GM12892 (cell line): ENCODE data around the gene DCP1B. TPM values are rescaled to one million over a fixed set of nuclear protein-coding genes. Genes with fewer than 3 reads are reported as not detected.

Experiments used
- DNase-seq: peaks from one replicate; pipeline ENCODE4 v3.0.0; 2011; ENCODE audit not compliant: insufficient read length
- FAIRE-seq: peaks from 2 replicates; lab custom pipeline; 2011; peaks lifted over from hg19 to GRCh38; lab: Jason Lieb, UNC
- POLR2A ChIP-seq: IDR thresholded peaks from 2 replicates; pipeline ENCODE4 v1.6.1; 2011; ENCODE audit warnings: low read depth, low read length, control low read depth
- POLR2AphosphoS5 ChIP-seq: IDR thresholded peaks from 2 replicates; pipeline ENCODE4 v1.6.1; 2011; ENCODE audit warnings: low read depth, low read length, control low read depth
- TAF1 ChIP-seq: IDR thresholded peaks from 2 replicates; pipeline ENCODE4 v1.6.1; 2011; ENCODE audit warnings: low read depth, mild to moderate bottlenecking, control low read depth, low read length, borderline replicate concordance
- polyA plus RNA-seq: library from polyadenylated mRNA; unstranded; fragments of >200 nt; gene quantifications from one replicate; pipeline ENCODE4 v1.2.1, GENCODE V29; 2012; ENCODE audit warnings: missing spikeins, inconsistent platforms; ENCODE audit not compliant: missing spikeins

The DCP1B gene
- polyA plus RNA-seq: 12.0 TPM

DNA sequence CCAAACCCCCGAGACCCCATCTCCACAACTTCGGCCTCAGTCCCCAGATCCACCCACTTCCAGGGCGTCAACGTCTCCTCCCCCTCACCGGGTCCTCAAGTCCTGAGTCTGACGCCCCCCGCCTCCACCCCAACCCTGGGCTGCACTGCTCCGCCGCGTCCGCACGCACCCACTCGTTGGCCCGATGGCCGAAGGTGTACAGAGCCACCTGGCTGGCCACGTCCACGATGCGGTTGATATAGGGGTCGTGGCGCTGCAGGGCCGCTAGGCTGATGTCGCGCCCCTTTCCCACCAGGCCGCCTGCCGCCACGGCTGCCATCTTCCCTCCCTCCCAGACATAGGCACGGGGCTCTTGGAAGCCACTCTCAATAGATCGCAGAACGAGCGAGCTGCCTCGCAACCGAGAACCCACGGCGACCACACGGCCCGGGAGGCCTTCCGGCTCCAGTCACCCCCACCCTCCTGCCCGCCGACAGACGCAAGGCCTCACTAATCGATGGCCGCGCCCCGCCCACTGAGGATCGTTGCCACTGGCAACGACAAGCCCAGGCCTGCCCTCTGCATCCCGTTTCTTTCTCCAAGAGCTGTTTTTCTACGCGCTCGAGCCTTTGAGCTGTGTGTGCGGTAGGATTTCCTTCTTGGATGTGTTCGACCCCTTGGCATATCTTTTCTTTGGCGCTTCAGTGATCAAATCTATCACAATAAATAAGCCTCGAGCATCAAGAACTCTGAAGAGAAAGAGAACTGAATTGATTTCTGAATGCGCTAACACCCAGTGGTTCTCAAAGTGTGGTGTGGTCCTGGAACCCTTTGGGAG, at the start of gene DCP1B:
Gene DCP1B, minus strand, starts transcription at position 345 of the 817 bp plus-strand sequence. Its CDS starts 26 bp downstream, at position 319.
- TF ChIP-seq POLR2AphosphoS5: peak; percentile 80
- peak; percentile 92 for TF ChIP-seq POLR2A
- TF ChIP-seq TAF1: peak; percentile 70
- FAIRE-seq: peak; percentile 100
- peak; percentile 80 for DNase-seq

DNA sequence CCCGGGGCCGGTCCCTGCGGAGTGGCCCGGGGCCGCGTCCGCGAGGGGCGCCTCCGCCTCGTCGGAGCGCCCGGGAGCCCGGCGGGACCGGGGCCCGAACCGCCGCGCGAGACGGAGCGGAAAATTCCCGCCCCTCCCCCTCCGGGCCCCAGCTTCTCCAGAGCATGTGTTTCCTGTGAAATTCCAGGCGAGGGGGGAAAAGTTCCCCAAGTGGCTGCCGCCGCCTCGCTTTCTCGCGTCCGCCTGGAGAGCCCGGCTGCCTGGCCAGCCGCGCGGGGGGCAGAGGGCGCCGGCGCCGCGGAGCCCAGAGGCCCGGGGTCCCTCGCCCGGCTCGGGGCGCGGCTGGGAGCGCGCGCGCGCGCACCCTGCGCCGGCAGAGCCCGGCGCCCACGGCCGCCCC, 49.4 kb upstream of the DCP1B start:
- FAIRE-seq: no peak
- DNase-seq: no peak
- TF ChIP-seq POLR2AphosphoS5 (no peak), POLR2A (no peak), TAF1 (no peak)

DNA sequence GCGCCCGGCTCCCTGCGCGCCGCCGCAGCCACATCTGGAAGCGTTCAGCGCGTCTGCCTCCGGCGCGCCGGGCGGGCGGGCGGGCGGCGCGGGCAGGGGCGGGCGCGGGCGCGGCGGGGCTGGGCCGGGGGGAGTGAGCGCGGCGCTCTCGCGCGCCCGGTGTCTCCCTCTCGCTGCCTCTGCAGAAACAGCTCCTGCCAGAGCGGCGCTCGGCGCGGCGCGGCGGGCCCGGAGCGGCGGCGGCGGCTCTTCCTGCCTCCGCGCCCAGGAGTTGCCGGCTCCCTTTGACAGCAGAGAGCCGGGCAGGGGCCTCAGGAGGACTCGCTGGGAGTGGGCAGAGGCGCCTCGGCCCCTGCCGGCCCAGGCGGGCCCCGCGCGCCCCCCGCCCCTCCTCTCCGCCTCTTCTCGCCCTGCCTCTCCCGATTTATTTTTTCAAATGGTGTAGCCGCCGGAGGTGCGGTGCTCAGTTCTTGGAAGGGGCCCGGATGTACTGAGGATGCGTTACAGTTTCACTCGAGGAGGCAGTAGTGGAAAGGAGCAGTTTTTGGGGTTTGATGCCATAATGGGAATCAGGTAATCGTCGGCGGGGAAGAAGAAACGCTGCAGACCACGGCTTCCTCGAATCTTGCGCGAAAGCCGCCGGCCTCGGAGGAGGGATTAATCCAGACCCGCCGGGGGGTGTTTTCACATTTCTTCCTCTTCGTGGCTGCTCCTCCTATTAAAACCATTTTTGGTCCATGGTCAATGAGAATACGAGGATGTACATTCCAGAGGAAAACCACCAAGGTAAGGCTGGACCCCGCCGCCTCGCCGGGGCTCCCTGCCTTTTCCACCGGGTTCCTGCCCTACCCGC, 48.8 kb upstream of the DCP1B start, which contains the start of gene CACNA1C:
Gene CACNA1C, plus strand, starts transcription at position 162 of the 853 bp plus-strand sequence. Its CDS starts 576 bp downstream, at position 738.
- TF ChIP-seq POLR2A (no peak), POLR2AphosphoS5 (no peak), TAF1 (no peak)
- FAIRE-seq: no peak

DNA sequence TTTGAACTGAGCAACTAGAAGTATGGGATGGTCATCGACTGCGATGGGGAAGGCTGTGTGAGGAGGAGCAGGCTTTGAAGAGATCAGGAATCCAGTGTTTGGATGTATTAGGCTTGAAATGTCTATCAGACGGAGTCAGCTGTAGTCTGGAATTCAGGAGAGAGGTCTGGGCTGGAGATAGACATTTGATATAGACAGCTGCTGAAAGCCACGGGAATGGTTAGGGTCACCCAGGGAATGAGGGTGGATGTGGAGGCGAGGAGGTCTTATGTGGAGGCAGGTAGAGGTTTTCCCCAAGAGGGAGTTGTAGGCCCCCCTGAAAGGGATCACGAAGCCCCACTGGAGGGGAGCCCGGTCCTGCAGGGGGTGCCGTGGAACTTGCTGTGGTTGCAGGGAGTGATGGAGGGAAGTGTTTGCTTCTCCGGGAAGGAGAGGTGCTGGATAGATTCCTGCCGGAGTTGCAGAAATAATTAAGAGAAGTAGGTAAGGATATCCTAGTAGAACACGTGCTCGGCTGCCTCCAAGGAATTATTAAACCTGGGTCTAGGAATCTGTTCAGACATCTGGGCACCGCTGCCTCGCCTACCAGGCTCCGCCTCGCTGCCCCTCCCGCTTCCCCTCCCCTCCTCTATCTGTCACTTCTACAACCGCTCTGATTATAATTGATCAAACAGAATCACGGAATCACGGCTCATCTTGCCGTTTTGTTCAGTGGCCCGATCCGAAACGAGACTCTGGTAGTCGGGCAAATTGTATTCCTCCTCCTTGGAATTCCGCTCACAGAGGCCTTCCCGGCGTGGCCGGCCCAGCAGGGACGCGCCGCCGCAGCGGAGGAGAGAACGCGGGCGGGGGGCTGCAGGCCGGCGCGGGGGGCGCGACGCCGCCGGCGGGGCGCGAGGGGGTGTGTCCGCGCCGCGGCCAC, 47.7 kb upstream of the DCP1B start:
- DNase-seq (no peak), FAIRE-seq (no peak)
- TF ChIP-seq POLR2AphosphoS5 (no peak), POLR2A (no peak), TAF1 (no peak)

More for the DNA sequence above, 48.8 kb upstream of the DCP1B start, which contains the start of gene CACNA1C:
- DNase-seq: no peak

GRCh38 chr12:2049604-2050540, 45.6 kb upstream of the DCP1B start:
- TF ChIP-seq POLR2AphosphoS5: no peak
- TF ChIP-seq POLR2A: no peak
- no peak for TF ChIP-seq TAF1
- FAIRE-seq: no peak

GRCh38 chr12:2047752-2048151, 43.5 kb upstream of the DCP1B start:
- DNase-seq (no peak), FAIRE-seq (no peak)
- TF ChIP-seq POLR2A (no peak), POLR2AphosphoS5 (no peak), TAF1 (no peak)

More at GRCh38 chr12:2049604-2050540, 45.6 kb upstream of the DCP1B start:
- no peak for DNase-seq

- FAIRE-seq (no peak), DNase-seq (no peak)
- TF ChIP-seq POLR2A: no peak
- TF ChIP-seq POLR2AphosphoS5: no peak
- no peak for TF ChIP-seq TAF1
These were observed 42.7 kb upstream of the DCP1B start for GRCh38 chr12:2046957-2047356.

DNA sequence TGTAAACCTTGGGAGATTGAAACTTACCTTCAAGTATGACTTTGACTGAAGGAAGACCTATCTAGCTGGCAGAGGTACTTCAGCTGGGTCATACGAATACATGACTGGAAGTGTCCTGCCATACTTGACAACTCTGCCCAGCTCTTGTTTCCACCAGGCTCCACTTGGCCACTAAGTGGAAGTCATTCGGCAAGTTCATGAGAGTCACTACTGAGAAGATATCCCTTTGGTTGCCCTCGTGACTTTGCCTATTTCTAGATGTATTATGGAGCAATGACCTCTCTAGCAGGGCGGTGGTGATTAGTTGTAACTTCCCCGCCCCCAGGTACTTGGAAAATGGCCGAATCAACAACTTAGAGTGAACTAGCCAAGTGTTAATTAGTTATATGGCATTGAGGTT, 39.9 kb upstream of the DCP1B start:
- TF ChIP-seq POLR2AphosphoS5: no peak
- no peak for TF ChIP-seq POLR2A
- no peak for TF ChIP-seq TAF1
- DNase-seq (no peak), FAIRE-seq (no peak)

GRCh38 chr12:2043054-2043453, 38.8 kb upstream of the DCP1B start:
- FAIRE-seq (no peak), DNase-seq (no peak)
- TF ChIP-seq POLR2AphosphoS5: no peak
- TF ChIP-seq TAF1: no peak
- no peak for TF ChIP-seq POLR2A

GRCh38 chr12:2039034-2039433, 34.8 kb upstream of the DCP1B start:
- DNase-seq (no peak), FAIRE-seq (no peak)
- no peak for TF ChIP-seq TAF1
- TF ChIP-seq POLR2AphosphoS5: no peak
- no peak for TF ChIP-seq POLR2A
